ENCODE results near the gene STX16. TPM values are rescaled to one million over a fixed set of nuclear protein-coding genes. Genes with fewer than 3 reads are reported as not detected.

The STX16 gene
- polyA plus RNA-seq, 1 experiment: 39.7 TPM

DNA sequence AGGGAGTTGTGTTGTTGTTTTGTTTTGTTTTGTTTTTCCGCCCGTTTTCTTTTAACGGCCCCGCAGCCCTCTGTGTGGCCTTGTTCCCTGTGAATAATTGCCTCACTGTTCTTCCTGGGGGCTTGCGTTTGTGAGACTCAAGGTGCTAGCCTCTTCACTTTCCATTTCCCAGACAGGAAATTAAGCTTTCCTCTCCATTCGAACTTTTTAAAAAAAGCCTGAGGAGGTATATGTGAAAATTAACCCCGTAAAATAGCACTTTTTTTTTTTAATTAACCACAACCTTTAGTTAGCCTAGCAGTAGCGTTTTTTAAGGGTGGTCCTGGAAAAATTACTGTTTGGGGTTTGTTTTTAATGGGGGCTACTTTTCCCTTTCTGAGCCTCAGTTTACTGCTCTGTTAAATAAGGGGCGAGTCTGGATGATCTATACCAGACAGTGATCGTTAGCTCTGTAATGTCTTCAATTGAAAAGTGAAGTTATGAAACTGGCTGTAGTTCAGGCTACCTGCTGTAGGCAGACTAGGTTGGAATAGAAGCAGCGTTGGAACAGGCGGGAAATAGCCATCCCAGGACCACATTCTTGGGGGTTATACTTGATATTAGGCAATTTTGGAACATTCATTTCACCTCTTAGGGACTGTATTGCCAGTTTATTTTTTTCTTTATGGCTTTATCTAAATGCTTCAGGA, 1.7 kb downstream of the STX16 start:
- TF ChIP-seq, protein P1, sequence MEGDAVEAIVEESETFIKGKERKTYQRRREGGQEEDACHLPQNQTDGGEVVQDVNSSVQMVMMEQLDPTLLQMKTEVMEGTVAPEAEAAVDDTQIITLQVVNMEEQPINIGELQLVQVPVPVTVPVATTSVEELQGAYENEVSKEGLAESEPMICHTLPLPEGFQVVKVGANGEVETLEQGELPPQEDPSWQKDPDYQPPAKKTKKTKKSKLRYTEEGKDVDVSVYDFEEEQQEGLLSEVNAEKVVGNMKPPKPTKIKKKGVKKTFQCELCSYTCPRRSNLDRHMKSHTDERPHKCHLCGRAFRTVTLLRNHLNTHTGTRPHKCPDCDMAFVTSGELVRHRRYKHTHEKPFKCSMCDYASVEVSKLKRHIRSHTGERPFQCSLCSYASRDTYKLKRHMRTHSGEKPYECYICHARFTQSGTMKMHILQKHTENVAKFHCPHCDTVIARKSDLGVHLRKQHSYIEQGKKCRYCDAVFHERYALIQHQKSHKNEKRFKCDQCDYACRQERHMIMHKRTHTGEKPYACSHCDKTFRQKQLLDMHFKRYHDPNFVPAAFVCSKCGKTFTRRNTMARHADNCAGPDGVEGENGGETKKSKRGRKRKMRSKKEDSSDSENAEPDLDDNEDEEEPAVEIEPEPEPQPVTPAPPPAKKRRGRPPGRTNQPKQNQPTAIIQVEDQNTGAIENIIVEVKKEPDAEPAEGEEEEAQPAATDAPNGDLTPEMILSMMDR (IDR thresholded peaks at IDR 0.05; ENCODE audit: insufficient read depth, low read depth, low read length): no peak
- Histone ChIP-seq H3K4me3 (ENCODE audit: low read depth, low read length) (peak overlapping the region; percentile 80), H3K27me3 (ENCODE audit: control insufficient read depth, insufficient read depth, low read length) (no peaks in the 10 kb centered on the region), H3K36me3 (ENCODE audit: control insufficient read depth, insufficient read depth, low read length) (no peaks in the 10 kb centered on the region)
- no peak for DNase-seq (ENCODE audit: low read depth)
- ChIA-PET POLR2A (interaction anchor here (0.6 kb wide), 2 partner anchors 139 to 202 kb away, joined by 3 read pairs; no protein-coding TSS in a partner anchor), CTCF (interaction anchor here (0.6 to 6.2 kb wide), 5 partner anchors 34 to 946 kb away, joined by 3 to 42 read pairs (median 3); no protein-coding TSS in a partner anchor)

DNA sequence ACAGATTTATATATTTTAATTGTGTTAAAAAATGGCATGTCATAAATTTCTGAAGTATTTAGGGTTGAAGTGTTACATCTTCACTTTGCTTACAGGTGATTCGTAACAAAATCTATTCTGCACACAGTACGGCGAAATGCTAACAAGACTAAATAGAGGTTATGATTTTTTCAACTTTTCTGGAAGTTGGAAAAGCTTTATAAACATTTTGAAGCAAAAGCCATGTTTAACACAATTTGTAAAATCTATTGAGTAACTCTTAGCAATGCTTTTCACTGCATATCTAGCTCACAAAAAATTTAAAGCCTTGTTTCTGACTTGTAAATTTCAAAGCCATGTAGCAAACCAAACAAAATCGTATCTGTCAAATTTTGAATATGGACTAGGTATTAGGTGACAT, 3.3 kb downstream of the STX16 start:
- TF ChIP-seq, protein P1 (IDR thresholded peaks at IDR 0.05; ENCODE audit: insufficient read depth, low read depth, low read length): no peak
- H3K27me3 ChIP-seq (ENCODE audit: control insufficient read depth, insufficient read depth, low read length): no peaks in the 10 kb centered on the region
- DNase-seq (ENCODE audit: low read depth): no peak
- CTCF ChIA-PET: no interaction called here
- POLR2A ChIA-PET: no interaction called here
- H3K4me3 ChIP-seq (ENCODE audit: low read depth, low read length): no peak overlapping the region
- no peaks in the 10 kb centered on the region for H3K36me3 ChIP-seq (ENCODE audit: control insufficient read depth, insufficient read depth, low read length)

DNA sequence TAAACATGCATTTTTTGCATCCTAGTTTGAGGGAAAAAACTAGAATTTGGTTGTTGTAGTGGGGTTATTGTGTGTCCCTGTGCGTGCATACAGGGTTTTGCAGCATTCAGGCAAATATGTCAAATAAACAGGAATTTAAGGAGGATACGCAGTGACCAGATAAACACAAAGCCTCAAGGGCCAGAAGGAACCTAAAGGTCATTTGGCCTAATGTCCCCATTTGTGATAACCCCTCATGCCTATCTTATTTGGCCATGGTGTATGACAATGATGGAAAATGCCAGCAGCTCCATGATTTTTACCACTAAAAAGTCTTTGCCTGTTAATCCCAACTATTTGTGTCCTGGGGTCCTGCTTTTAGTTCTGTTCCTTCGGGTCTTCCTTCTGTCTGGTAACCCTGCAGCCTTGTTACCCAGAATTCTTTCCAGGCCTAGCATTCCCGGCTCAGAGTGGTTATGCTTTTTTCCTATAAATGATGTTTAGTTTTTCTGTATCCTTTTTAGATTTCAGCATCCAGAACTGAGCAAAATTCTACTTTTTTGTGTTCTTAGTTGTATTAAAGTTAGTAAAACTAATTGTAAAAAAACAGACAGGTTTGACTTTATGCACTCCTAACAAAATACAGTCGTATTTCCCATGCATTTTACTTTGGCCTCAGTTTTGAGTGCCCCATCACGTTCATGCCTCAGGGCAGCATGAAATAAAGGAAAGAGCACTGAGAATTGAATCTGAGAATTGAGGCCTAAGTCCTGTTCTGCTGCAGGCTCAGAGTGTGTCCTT, 4.4 kb downstream of the STX16 start:
- POLR2A ChIA-PET: no interaction called here
- H3K4me3 ChIP-seq (ENCODE audit: low read depth, low read length): no peak overlapping the region
- CTCF ChIA-PET: no interaction called here

DNA sequence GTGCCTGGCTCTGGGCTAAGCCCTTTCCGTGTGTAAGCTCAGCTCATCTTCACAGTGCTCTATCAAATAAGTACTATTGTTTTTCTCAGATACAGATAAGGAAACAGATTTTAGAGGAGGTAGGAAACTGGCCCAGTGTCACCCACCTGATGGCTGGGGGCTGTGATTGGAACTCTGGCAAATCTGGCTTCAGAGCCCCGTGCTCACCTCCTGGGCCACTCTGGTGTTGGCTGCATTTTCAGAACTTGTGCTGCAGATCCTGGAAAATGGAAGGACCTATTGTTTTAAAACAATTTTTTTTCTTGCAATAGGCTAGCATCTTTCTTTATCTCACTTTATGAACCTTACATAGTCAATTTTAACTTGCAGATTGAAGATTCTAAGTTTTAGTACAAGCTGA, 5.7 kb downstream of the STX16 start:
- ChIA-PET POLR2A (no interaction called here), CTCF (interaction anchor here (0.7 to 1.5 kb wide), 3 partner anchors 139 to 432 kb away, joined by 3 read pairs; no protein-coding TSS in a partner anchor)
- Histone ChIP-seq H3K4me3 (ENCODE audit: low read depth, low read length) (no peak overlapping the region), H3K36me3 (ENCODE audit: control insufficient read depth, insufficient read depth, low read length) (peaks cover 7% of the 10 kb centered on the region), H3K27me3 (ENCODE audit: control insufficient read depth, insufficient read depth, low read length) (no peaks in the 10 kb centered on the region)
- DNase-seq (ENCODE audit: low read depth): no peak
- TF ChIP-seq, protein P1 (IDR thresholded peaks at IDR 0.05; ENCODE audit: insufficient read depth, low read depth, low read length): no peak

More for the DNA sequence above, 4.4 kb downstream of the STX16 start:
- TF ChIP-seq, protein P1 (IDR thresholded peaks at IDR 0.05; ENCODE audit: insufficient read depth, low read depth, low read length): no peak
- no peaks in the 10 kb centered on the region for H3K27me3 ChIP-seq (ENCODE audit: control insufficient read depth, insufficient read depth, low read length)
- no peak for DNase-seq (ENCODE audit: low read depth)
- no peaks in the 10 kb centered on the region for H3K36me3 ChIP-seq (ENCODE audit: control insufficient read depth, insufficient read depth, low read length)

DNA sequence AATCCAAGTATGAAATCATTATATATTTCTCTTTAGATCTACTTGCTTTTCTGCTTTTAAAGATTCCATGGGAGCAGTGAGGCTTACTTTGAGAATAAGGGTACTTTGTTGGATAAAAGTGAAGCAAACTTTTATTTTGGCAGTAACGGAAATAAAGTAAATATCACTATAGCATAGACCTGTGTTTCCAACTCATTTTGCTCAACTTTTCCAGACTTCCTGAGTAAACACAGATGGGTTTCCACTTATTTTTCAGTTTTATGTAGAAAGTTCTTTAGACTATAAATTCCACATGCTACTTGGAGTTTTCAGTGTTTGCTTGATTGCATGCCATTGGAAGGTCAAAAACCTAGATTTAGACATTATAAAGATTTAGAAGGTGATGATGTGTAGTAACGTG, 6.2 kb downstream of the STX16 start:
- H3K27me3 ChIP-seq (ENCODE audit: control insufficient read depth, insufficient read depth, low read length): no peaks in the 10 kb centered on the region
- TF ChIP-seq, protein P1 (IDR thresholded peaks at IDR 0.05; ENCODE audit: insufficient read depth, low read depth, low read length): no peak
- POLR2A ChIA-PET: no interaction called here
- DNase-seq (ENCODE audit: low read depth): no peak
- peaks cover 7% of the 10 kb centered on the region for H3K36me3 ChIP-seq (ENCODE audit: control insufficient read depth, insufficient read depth, low read length)
- H3K4me3 ChIP-seq (ENCODE audit: low read depth, low read length): no peak overlapping the region
- CTCF ChIA-PET: interaction anchor here (1.2 to 1.5 kb wide), 2 partner anchors 143 to 432 kb away, joined by 3 read pairs; no protein-coding TSS in a partner anchor

Measured in BJ (cell line).